A549 (cell line): ENCODE results near the gene PSMD7. TPM values are rescaled to one million over a fixed set of nuclear protein-coding genes. Genes with fewer than 3 reads are reported as not detected.

ENCODE experiments used
- ATAC-seq, 2 experiments: fragments of 200-7000 bp in 1 of 2; fragments of >200 bp in 1 of 2; cut with Nextera tagmentation in 1 of 2; cut with Tn5 transposase in 1 of 2; 3 replicates each; pipeline versions ENCODE4 v1.8.0 to v1.9.1; 2018 to 2020; ENCODE audit warnings: mild to moderate bottlenecking in 1 of 2, moderate library complexity in 1 of 2
- CTCF ChIA-PET: fragments of 300-600 bp; sonication (Branson Sonifier 250); formaldehyde crosslinking; extraction: SDS; loops from one replicate; lab custom pipeline; 2021; ENCODE audit warnings: antibody characterized with exemption, inconsistent platforms; lab: Yijun Ruan, JAX
- POLR2A ChIA-PET: fragments of 350-600 bp; formaldehyde crosslinking; extraction: SDS; loops from one replicate; lab custom pipeline; 2021; ENCODE audit warnings: antibody characterized with exemption, inconsistent platforms; lab: Yijun Ruan, JAX
- DNase-seq, 2 experiments: peaks; one replicate each; pipeline versions ENCODE4 v3.0.0 to v3.0.0-alpha.2; 2011 to 2016; ENCODE audit warnings: low read depth in 1 of 2, low spot score in 1 of 2
- FAIRE-seq: peaks from 2 replicates; lab custom pipeline; 2011; peaks lifted over from hg19 to GRCh38; lab: Jason Lieb, UNC
- H3K27ac ChIP-seq, 2 experiments: fragments of >200 bp; sonication (Bioruptor Twin); formaldehyde crosslinking; 3 replicates each; pipeline ENCODE4 v1.5.1; 2016 to 2017
- H3K4me1 ChIP-seq: fragments of >200 bp; sonication (Bioruptor Twin); formaldehyde crosslinking; 3 replicates; pipeline ENCODE4 v1.6.1; 2016
- H3K4me2 ChIP-seq: fragments of >200 bp; sonication (Bioruptor Twin); formaldehyde crosslinking; 3 replicates; pipeline ENCODE4 v1.6.1; 2016
- H3K4me3 ChIP-seq: fragments of >200 bp; sonication (Bioruptor Twin); formaldehyde crosslinking; 3 replicates; pipeline ENCODE4 v1.5.1; 2016
- H3K9me3 ChIP-seq: fragments of >200 bp; sonication (Bioruptor Twin); formaldehyde crosslinking; 3 replicates; pipeline ENCODE4 v1.6.1; 2016
- BCL3 ChIP-seq: fragments of >200 bp; sonication (Bioruptor Twin); formaldehyde crosslinking; IDR thresholded peaks from 3 replicates; pipeline ENCODE4 v1.6.1; 2016
- CEBPB ChIP-seq, 2 experiments: fragments of >200 bp in 1 of 2; sonication (Bioruptor Twin) in 1 of 2; formaldehyde crosslinking in 1 of 2; IDR thresholded peaks; 2 replicates each; pipeline ENCODE4 v1.6.1; 2012 to 2016
- CHD2 ChIP-seq: fragments of 150-350 bp; IDR thresholded peaks from 2 replicates; pipeline ENCODE4 v1.6.1; 2014; ENCODE audit warnings: low read length; ENCODE audit not compliant: partially characterized antibody
- EHMT2 ChIP-seq: fragments of 200-600 bp; sonication (generic); IDR thresholded peaks from 2 replicates; pipeline ENCODE4 v1.6.1; 2016; ENCODE audit warnings: antibody characterized with exemption, low read depth, mild to moderate bottlenecking, moderate library complexity
- EP300 ChIP-seq, 2 experiments: fragments of >200 bp; sonication (Bioruptor Twin); formaldehyde crosslinking; IDR thresholded peaks; 2 replicates in 1 of 2; 3 replicates in 1 of 2; pipeline ENCODE4 v1.6.1; 2016 to 2017
- FOXS1 ChIP-seq: fragments of 250-450 bp; sonication (Bioruptor Pico); IDR thresholded peaks from 2 replicates; pipeline ENCODE4 v1.5.0; 2020; ENCODE audit warnings: mild to moderate bottlenecking, moderate library complexity
- GATA3 ChIP-seq: IDR thresholded peaks from 2 replicates; pipeline ENCODE4 v1.6.1; 2012; ENCODE audit warnings: borderline replicate concordance
- JUN ChIP-seq, 2 experiments: fragments of >200 bp; sonication (Bioruptor Twin); formaldehyde crosslinking; IDR thresholded peaks; 2 replicates in 1 of 2; 3 replicates in 1 of 2; pipeline ENCODE4 v1.6.1; 2016 to 2017
- KDM1A ChIP-seq: fragments of 200-600 bp; sonication (generic); IDR thresholded peaks from 2 replicates; pipeline ENCODE4 v1.6.1; 2016; ENCODE audit warnings: low read depth, mild to moderate bottlenecking
- KDM5A ChIP-seq: fragments of 200-600 bp; sonication (generic); IDR thresholded peaks from 2 replicates; pipeline ENCODE4 v1.6.1; 2016; ENCODE audit warnings: antibody characterized with exemption, mild to moderate bottlenecking
- MAZ ChIP-seq: fragments of 150-350 bp; IDR thresholded peaks from 2 replicates; pipeline ENCODE4 v1.6.1; 2014; ENCODE audit warnings: antibody characterized with exemption, low read depth, low read length, borderline replicate concordance
- NFE2L2 ChIP-seq: fragments of 150-350 bp; conservative IDR thresholded peaks from 2 replicates; pipeline ENCODE4 v1.6.1; 2014; ENCODE audit warnings: low read length
- NPAS2 ChIP-seq: fragments of 250-450 bp; sonication (Bioruptor Pico); IDR thresholded peaks from 2 replicates; pipeline ENCODE4 v1.8.0; 2022; ENCODE audit warnings: mild to moderate bottlenecking, moderate library complexity, borderline replicate concordance
- NR3C1 ChIP-seq: fragments of >200 bp; sonication (Bioruptor Twin); formaldehyde crosslinking; IDR thresholded peaks from 3 replicates; pipeline ENCODE4 v1.6.1; 2017
- PBX3 ChIP-seq: IDR thresholded peaks from 2 replicates; pipeline ENCODE4 v1.6.1; 2012
- PHF8 ChIP-seq: fragments of 200-600 bp; sonication (generic); IDR thresholded peaks from 2 replicates; pipeline ENCODE4 v1.6.1; 2016; ENCODE audit warnings: low read depth, mild to moderate bottlenecking, antibody characterized with exemption, moderate library complexity, borderline replicate concordance
- POLR2A ChIP-seq: IDR thresholded peaks from 2 replicates; pipeline ENCODE4 v1.6.1; 2012; ENCODE audit warnings: mild to moderate bottlenecking, low read length
- POLR2AphosphoS2 ChIP-seq: conservative IDR thresholded peaks from 2 replicates; pipeline ENCODE4 v1.6.1; 2012; ENCODE audit warnings: low read length, improper control_type of control experiment, inconsistent platforms
- RCOR1 ChIP-seq: fragments of 150-350 bp; IDR thresholded peaks from 2 replicates; pipeline ENCODE4 v1.6.1; 2014; ENCODE audit warnings: antibody characterized with exemption, low read length, low read depth
- RNF2 ChIP-seq: fragments of 200-600 bp; sonication (generic); IDR thresholded peaks from 2 replicates; pipeline ENCODE4 v1.6.1; 2016; ENCODE audit warnings: low read depth, mild to moderate bottlenecking, antibody characterized with exemption, moderate library complexity, borderline replicate concordance
- TFCP2L1 ChIP-seq: fragments of 250-450 bp; sonication (Bioruptor Pico); IDR thresholded peaks from 2 replicates; pipeline ENCODE4 v1.5.0; 2021; ENCODE audit warnings: mild to moderate bottlenecking
- TP53 ChIP-seq: fragments of 250-450 bp; sonication (Bioruptor Pico); IDR thresholded peaks from 2 replicates; pipeline ENCODE4 v1.5.0; 2021; ENCODE audit warnings: mild to moderate bottlenecking, moderate library complexity
- ZC3H11A ChIP-seq: fragments of 450-650 bp; IDR thresholded peaks from 2 replicates; pipeline ENCODE4 v1.6.1; 2014; ENCODE audit warnings: antibody characterized with exemption, mild to moderate bottlenecking
- ZFP36 ChIP-seq: fragments of 450-650 bp; IDR thresholded peaks from 2 replicates; pipeline ENCODE4 v1.6.1; 2014; ENCODE audit warnings: borderline replicate concordance; ENCODE audit not compliant: partially characterized antibody
- whole genome bisulfite sequencing: methylation state at CpG from one replicate; pipeline ENCODE4 v1.1.6; 2017; ENCODE audit errors: missing lambda C conversion rate; 5-methylcytosine and 5-hydroxymethylcytosine counted together
- polyA plus RNA-seq, 4 experiments: library from polyadenylated mRNA; depleted of rRNA in 3 of 4; stranded (reverse); fragments of >200 nt; fragmentation: RNase III in 1 of 4; extraction: RNeasy Plus Mini Kit Qiagen cat#74134 plus additional on column Dnase treatment in 1 of 4; gene quantifications; 2 replicates in 3 of 4; 3 replicates in 1 of 4; pipeline ENCODE4 v1.2.3, GENCODE V29; 2011 to 2017
- TF ChIP-seq, protein P1 (sequence below): fragments of 200-600 bp; sonication (generic); IDR thresholded peaks from 2 replicates; pipeline ENCODE4 v1.6.1; 2016; ENCODE audit warnings: antibody characterized with exemption, mild to moderate bottlenecking, moderate library complexity
- TF ChIP-seq, protein P2 (sequence below): fragments of >200 bp; sonication (Bioruptor Twin); formaldehyde crosslinking; IDR thresholded peaks from 2 replicates; pipeline ENCODE4 v1.6.1; 2016

Gene PSMD7
- polyA plus RNA-seq, 2 of the 4 experiments (the other 2 are of a cell fraction) = 211 to 219 TPM

- TF ChIP-seq, protein P1, sequence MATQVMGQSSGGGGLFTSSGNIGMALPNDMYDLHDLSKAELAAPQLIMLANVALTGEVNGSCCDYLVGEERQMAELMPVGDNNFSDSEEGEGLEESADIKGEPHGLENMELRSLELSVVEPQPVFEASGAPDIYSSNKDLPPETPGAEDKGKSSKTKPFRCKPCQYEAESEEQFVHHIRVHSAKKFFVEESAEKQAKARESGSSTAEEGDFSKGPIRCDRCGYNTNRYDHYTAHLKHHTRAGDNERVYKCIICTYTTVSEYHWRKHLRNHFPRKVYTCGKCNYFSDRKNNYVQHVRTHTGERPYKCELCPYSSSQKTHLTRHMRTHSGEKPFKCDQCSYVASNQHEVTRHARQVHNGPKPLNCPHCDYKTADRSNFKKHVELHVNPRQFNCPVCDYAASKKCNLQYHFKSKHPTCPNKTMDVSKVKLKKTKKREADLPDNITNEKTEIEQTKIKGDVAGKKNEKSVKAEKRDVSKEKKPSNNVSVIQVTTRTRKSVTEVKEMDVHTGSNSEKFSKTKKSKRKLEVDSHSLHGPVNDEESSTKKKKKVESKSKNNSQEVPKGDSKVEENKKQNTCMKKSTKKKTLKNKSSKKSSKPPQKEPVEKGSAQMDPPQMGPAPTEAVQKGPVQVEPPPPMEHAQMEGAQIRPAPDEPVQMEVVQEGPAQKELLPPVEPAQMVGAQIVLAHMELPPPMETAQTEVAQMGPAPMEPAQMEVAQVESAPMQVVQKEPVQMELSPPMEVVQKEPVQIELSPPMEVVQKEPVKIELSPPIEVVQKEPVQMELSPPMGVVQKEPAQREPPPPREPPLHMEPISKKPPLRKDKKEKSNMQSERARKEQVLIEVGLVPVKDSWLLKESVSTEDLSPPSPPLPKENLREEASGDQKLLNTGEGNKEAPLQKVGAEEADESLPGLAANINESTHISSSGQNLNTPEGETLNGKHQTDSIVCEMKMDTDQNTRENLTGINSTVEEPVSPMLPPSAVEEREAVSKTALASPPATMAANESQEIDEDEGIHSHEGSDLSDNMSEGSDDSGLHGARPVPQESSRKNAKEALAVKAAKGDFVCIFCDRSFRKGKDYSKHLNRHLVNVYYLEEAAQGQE = no peak
These were observed 18.4 kb downstream of the PSMD7 start (continued) for GRCh38 chr16:74315059-74315458.

DNA sequence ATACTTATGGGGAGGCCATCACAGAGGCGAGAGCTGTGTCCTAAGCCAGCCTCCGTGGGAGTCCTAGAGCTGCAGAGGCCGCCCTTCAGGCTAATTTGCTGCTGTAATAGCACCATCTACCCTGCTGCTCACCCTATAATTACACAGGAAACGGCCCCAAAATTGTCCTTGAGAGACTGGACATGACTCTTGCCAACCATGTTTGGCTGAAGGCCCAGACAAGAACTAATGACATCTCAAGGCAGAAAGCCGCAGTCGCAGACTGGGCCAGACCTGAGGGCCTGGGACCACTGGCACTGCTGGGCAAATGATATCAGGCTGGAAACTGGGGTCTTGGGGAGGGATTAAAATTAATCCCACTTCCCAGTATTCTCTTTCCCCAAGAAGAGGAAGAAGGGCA is 24.1 kb downstream of the PSMD7 start:
- ChIA-PET POLR2A (no interaction called here), CTCF (interaction anchor here (1.8 kb wide), 1 partner anchor 11 kb away, joined by 11 read pairs; no protein-coding TSS in a partner anchor)
- 94% methylated on average over 6 of the region's 6 CpGs for WGBS
- Histone ChIP-seq H3K4me3 (no peak overlapping the region), H3K9me3 (no peaks in the 10 kb centered on the region), H3K4me2 (no peak overlapping the region), H3K27ac (no peak overlapping the region), H3K4me1 (no peaks in the 10 kb centered on the region)
- TF ChIP-seq, protein P2, sequence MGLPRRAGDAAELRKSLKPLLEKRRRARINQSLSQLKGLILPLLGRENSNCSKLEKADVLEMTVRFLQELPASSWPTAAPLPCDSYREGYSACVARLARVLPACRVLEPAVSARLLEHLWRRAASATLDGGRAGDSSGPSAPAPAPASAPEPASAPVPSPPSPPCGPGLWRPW = no peak
- TF ChIP-seq KDM1A = no peak
- TF ChIP-seq EP300 (IDR thresholded peaks at IDR 0.05) = no peak
- TF ChIP-seq KDM5A = no peak
- TF ChIP-seq NFE2L2 = no peak
- no peak for TF ChIP-seq PBX3
- no peak for TF ChIP-seq BCL3
- no peak for TF ChIP-seq POLR2A
- TF ChIP-seq POLR2AphosphoS2 = no peak
- no peak for TF ChIP-seq TP53
- TF ChIP-seq PHF8 = no peak
- ATAC-seq (no peak), DNase-seq (no peak), FAIRE-seq (no peak)

DNA sequence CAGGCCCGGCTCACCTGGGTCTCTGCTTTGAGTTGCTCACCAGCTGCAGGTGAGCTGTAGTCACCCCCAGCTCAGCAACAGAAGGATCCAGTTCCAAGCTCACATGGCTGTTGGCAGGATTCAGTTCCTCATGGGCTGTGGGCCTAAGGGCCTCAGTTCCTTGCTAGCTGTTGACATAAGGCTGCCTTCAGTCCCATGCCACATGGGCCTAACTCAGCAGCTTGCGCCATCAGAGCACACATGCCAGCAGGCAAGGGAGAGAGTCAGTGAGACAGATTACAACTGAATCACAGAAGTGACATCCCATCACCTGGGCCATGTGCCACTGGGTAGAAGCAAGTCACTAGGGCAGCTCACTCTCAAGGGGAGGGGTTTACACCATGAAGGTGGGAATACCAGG is 24.7 kb downstream of the PSMD7 start:
- no peaks in the 10 kb centered on the region for H3K9me3 ChIP-seq
- ATAC-seq (no peak), DNase-seq (no peak), FAIRE-seq (no peak)
- H3K27ac ChIP-seq = no peak overlapping the region
- TF ChIP-seq NFE2L2 (no peak), KDM5A (no peak), RNF2 (no peak)
- POLR2A ChIA-PET = no interaction called here
- CTCF ChIA-PET = interaction anchor here (1.1 to 1.8 kb wide), 2 partner anchors 12 to 330 kb away, joined by 3 to 11 read pairs; no protein-coding TSS in a partner anchor
- H3K4me3 ChIP-seq = no peak overlapping the region
- no peak overlapping the region for H3K4me2 ChIP-seq
- no peaks in the 10 kb centered on the region for H3K4me1 ChIP-seq
- WGBS = 92% methylated on average over 2 of the region's 2 CpGs

DNA sequence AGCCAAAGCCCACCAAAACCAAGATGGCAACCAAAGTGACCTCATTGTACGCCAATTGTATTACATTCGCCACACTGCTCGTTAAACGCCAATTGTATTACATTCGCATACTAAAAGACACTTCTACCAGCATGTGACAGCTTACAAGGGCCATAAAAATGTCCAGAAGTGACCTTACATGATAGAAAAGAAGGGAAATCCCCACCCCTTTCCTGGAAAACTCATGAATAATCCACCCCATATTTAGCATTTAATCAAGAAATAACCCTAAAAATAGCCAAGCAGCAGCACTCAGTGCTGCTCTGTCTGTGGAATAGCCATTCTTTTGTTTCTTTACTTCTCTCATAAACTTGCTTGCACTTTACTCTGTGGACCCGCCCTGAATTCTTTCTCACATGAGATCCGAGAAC is 25.7 kb downstream of the PSMD7 start:
- CTCF ChIA-PET = interaction anchor here (1.0 to 1.8 kb wide), 3 partner anchors 9 to 329 kb away, joined by 3 to 11 read pairs (median 4); no protein-coding TSS in a partner anchor
- no peaks in the 10 kb centered on the region for H3K4me1 ChIP-seq
- ATAC-seq = no peak
- 97% methylated on average over 7 of the region's 7 CpGs for WGBS
- no peaks in the 10 kb centered on the region for H3K9me3 ChIP-seq
- no peak for TF ChIP-seq ZFP36
- TF ChIP-seq TP53 = no peak
- no peak for TF ChIP-seq EHMT2
- TF ChIP-seq ZC3H11A = no peak
- no peak for TF ChIP-seq FOXS1 (CRISPR knock-in tag)
- no peak for TF ChIP-seq TFCP2L1 (CRISPR knock-in tag)
- no peak for TF ChIP-seq NFE2L2
- no peak for TF ChIP-seq CEBPB (IDR thresholded peaks at IDR 0.05)
- no peak for TF ChIP-seq POLR2A
- no peak for TF ChIP-seq CHD2
- no peak for TF ChIP-seq NPAS2 (CRISPR knock-in tag)
- no peak for TF ChIP-seq RCOR1
- TF ChIP-seq MAZ = no peak
- TF ChIP-seq NR3C1 = no peak
- TF ChIP-seq GATA3 = no peak
- TF ChIP-seq JUN (IDR thresholded peaks at IDR 0.05) = no peak
- DNase-seq = no peak
- POLR2A ChIA-PET = no interaction called here
- no peak for FAIRE-seq
- H3K4me3 ChIP-seq = no peak overlapping the region
- H3K4me2 ChIP-seq = no peak overlapping the region
- no peak overlapping the region for H3K27ac ChIP-seq
